Ascending aorta (tissue), 2 donors: Measurements from ENCODE around the gene SFRP5. TPM values are rescaled to one million over a fixed set of nuclear protein-coding genes. Genes with fewer than 3 reads are reported as not detected.

Source experiments
- DNase-seq, 2 donors: peaks; one replicate each; pipeline ENCODE4 v3.0.0-alpha.2; 2019; ENCODE audit warnings: low spot score in 2 of 2
- H3K27ac ChIP-seq, 2 donors: fragments of 200-600 bp; sonication (generic); one replicate each; pipeline ENCODE4 v1.5.1; 2016 to 2017; ENCODE audit warnings: mild to moderate bottlenecking in 1 of 2
- H3K27me3 ChIP-seq: fragments of 200-600 bp; sonication (generic); one replicate; pipeline ENCODE4 v1.5.1; 2017
- H3K36me3 ChIP-seq, 2 donors: fragments of 200-600 bp; sonication (generic); one replicate each; pipeline ENCODE4 v1.5.1; 2016
- H3K4me1 ChIP-seq, 2 donors: fragments of 200-600 bp; sonication (generic); one replicate each; pipeline ENCODE4 v1.5.1; 2016 to 2017; ENCODE audit warnings: mild to moderate bottlenecking in 1 of 2
- H3K4me3 ChIP-seq, 2 donors: fragments of 200-600 bp; sonication (generic); one replicate each; pipeline ENCODE4 v1.5.1; 2016 to 2017; ENCODE audit warnings: mild to moderate bottlenecking in 1 of 2
- H3K9me3 ChIP-seq, 2 donors: fragments of 200-600 bp; sonication (generic); one replicate each; pipeline ENCODE4 v1.5.1; 2016
- intact Hi-C: fragments of 100-400 bp; cut with DNase I; formaldehyde crosslinking; loops from one replicate; pipeline ENCODE4 v1.15.1; 2023
- total RNA-seq: library from RNA; depleted of rRNA; stranded (reverse); fragments of >200 nt; gene quantifications from one replicate; pipeline ENCODE4 v1.1.0, GENCODE V29; 2016
- TF ChIP-seq, protein P1 (sequence below), 3 experiments: fragments of 200-600 bp in 2 of 3; fragments of 450-650 bp in 1 of 3; sonication (generic) in 2 of 3; IDR thresholded peaks; one replicate each; pipeline ENCODE4 v1.5.1; 2016 to 2019; ENCODE audit warnings: antibody characterized with exemption in 3 of 3, mild to moderate bottlenecking in 1 of 3, moderate library complexity in 1 of 3

SFRP5 gene
- total RNA-seq, 1 donor from 2014 or later: not detected

GRCh38 chr10:97795886-97796285 is 24.1 kb upstream of the SFRP5 start:
- DNase-seq: no peak
- Histone ChIP-seq H3K27ac (no peak overlapping the region), H3K9me3 (peaks cover 0 to 15% of the 10 kb centered on the region in 2 donors), H3K36me3 (no peaks in the 10 kb centered on the region), H3K4me3 (no peak overlapping the region), H3K27me3 (peaks cover 4% of the 10 kb centered on the region), H3K4me1 (no peaks in the 10 kb centered on the region)
- TF ChIP-seq, protein P1, sequence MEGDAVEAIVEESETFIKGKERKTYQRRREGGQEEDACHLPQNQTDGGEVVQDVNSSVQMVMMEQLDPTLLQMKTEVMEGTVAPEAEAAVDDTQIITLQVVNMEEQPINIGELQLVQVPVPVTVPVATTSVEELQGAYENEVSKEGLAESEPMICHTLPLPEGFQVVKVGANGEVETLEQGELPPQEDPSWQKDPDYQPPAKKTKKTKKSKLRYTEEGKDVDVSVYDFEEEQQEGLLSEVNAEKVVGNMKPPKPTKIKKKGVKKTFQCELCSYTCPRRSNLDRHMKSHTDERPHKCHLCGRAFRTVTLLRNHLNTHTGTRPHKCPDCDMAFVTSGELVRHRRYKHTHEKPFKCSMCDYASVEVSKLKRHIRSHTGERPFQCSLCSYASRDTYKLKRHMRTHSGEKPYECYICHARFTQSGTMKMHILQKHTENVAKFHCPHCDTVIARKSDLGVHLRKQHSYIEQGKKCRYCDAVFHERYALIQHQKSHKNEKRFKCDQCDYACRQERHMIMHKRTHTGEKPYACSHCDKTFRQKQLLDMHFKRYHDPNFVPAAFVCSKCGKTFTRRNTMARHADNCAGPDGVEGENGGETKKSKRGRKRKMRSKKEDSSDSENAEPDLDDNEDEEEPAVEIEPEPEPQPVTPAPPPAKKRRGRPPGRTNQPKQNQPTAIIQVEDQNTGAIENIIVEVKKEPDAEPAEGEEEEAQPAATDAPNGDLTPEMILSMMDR (IDR thresholded peaks at IDR 0.05): no peak
- intact Hi-C loops: no loop called here

DNA sequence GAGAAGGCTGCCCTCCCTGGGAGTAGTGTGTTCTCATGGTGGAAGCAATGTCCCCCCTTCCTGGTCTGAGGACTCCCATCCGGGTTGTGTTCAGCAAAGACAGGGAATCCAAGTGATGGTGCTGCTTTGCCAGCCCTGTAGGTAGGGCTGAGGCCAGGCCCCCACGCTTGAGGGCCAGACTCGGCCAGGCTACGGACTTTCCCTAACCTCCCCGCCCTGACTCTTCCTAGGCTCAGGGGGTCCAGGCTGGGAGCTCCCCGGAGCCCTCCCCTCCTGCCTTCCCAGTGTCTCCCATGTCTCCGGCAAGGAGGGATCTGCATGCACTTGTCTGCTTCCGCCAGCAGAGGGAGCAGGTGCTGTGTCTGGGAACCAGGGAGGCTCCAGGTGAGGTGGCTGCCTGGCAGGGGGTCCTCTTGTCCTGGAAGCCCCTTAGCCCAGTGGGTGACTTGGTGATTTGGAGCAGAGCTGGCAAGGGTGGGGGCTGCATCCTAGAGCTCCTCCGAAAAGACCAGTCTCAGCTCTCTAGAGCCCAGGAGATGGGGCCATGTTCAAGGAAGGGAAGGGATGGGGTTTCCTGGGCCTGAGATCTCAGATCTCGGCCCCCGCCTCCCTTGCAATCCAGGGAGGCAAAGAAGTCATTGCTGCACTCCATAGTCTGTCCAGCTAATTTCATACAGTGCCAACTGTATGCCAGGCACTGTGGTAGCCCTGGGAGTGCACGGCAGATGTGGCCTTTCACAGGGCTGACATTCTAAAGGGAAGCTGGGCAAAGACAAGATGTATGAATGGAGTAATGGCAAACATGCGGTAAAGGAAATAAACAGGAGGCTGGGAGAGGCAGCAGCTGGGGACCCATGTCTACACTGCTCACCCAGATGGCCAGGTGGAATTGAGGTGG is 20.3 kb upstream of the SFRP5 start:
- H3K27ac ChIP-seq: no peak overlapping the region
- no peaks in the 10 kb centered on the region for H3K36me3 ChIP-seq
- DNase-seq: peak in 1 of 2 donors; percentile 72
- no peaks in the 10 kb centered on the region for H3K9me3 ChIP-seq
- H3K27me3 ChIP-seq: peaks cover 4% of the 10 kb centered on the region
- intact Hi-C loops: loop anchor here (1.0 to 5.0 kb wide), 3 partner anchors 77 to 250 kb away; no protein-coding TSS in a partner anchor
- H3K4me1 ChIP-seq: no peaks in the 10 kb centered on the region
- H3K4me3 ChIP-seq: no peak overlapping the region
- TF ChIP-seq, protein P1 (IDR thresholded peaks at IDR 0.05): peak; percentile 78 to 91 (median 80)

DNA sequence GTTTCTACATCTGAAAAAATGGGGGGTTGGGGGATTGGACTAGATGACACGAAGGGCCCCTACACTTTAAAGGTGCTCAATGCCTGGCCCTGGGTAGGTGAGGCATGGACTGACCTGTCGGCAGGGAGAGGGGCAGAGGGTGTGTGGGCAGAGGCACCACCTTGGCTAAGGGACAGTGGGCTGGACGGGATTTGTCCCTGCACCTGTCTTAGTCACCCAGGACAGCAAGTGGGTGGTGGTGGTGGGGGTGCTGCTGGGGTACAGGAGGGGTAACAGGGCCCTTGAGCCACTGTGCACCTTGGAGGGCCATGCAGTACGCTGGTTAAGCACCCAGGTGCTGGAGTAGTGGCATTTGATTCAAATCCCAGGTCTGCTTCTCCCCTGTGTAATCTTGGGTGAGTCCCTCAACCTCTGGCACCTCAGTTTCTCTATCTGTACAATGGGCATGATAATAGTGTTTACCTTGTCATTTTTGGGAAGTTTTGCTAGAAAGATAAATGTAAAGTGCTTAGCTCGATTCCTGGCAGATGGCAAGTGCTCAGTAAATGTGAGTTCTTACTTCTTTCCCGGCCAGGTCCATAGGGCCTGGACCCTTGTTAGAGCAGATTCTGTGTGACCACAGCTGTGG is 18.1 kb upstream of the SFRP5 start:
- DNase-seq: no peak
- intact Hi-C loops: loop anchor here (5.0 kb wide), 1 partner anchor 252 kb away; no protein-coding TSS in a partner anchor
- no peaks in the 10 kb centered on the region for H3K36me3 ChIP-seq

DNA sequence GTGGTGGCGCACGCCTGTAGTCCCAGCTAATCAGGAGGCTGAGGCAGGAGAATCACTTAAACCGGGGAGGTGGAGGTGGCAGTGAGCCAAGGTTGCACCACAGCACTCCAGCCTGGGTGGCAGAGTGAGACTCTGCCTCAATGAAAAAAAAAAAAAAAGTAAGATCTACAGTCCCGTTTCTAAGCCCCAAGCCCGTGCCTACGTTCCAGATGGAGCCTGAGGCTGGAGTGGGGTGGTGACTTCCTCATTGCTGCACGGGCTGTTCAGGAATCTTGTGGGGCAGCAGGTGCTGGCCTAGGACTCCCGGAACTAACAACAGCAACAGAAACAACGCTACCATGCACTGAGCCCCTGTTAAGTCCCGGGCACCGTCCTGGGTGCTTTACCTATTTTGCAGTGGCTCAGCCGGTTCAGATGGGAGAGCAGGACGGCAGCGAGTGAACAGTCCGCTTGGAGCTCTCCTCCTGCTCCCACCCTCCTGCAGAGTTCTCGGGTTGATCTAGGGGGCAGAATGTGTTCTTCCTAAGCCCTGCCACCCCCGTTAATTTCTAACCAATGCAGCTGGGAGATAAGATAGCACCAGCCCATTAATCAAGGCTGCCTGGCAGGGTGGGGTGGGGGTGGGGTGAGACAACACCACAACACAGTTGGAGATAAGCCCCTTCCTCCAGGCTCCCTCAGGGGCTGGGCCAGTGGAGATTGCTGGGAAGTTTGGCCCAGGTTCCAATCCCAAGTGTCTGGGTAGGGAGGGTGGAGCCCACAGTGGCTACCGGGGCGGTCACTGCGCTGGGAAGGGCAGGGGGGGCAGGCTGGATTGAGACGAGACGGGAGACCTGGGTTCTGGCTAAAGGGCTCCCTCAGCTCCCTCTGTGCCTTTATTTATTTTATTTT is 17.0 kb upstream of the SFRP5 start:
- Histone ChIP-seq H3K4me1 (no peaks in the 10 kb centered on the region), H3K36me3 (no peaks in the 10 kb centered on the region), H3K27ac (no peak overlapping the region), H3K27me3 (peaks cover 4% of the 10 kb centered on the region), H3K9me3 (no peaks in the 10 kb centered on the region), H3K4me3 (no peak overlapping the region)
- no peak for DNase-seq
- TF ChIP-seq, protein P1 (IDR thresholded peaks at IDR 0.05): no peak
- intact Hi-C loops: no loop called here

More for the DNA sequence above, 18.1 kb upstream of the SFRP5 start:
- Histone ChIP-seq H3K27ac (no peak overlapping the region), H3K4me3 (no peak overlapping the region), H3K9me3 (no peaks in the 10 kb centered on the region), H3K27me3 (peaks cover 4% of the 10 kb centered on the region), H3K4me1 (no peaks in the 10 kb centered on the region)
- TF ChIP-seq, protein P1 (IDR thresholded peaks at IDR 0.05): no peak

- Histone ChIP-seq H3K27ac (no peak overlapping the region), H3K36me3 (no peaks in the 10 kb centered on the region), H3K4me1 (no peaks in the 10 kb centered on the region), H3K4me3 (no peak overlapping the region), H3K9me3 (no peaks in the 10 kb centered on the region), H3K27me3 (no peaks in the 10 kb centered on the region)
- DNase-seq: no peak
- TF ChIP-seq, protein P1 (IDR thresholded peaks at IDR 0.05): no peak
- intact Hi-C loops: no loop called here
Measured at GRCh38 chr10:97785731-97786130, 13.9 kb upstream of the SFRP5 start.
